ENCODE measurements around the gene EXOC8. TPM values are rescaled to one million over a fixed set of nuclear protein-coding genes. Genes with fewer than 3 reads are reported as not detected.

The EXOC8 gene
- total and polyA plus RNA-seq, 2 experiments from 2014 or later, result 2.3 to 14.4 TPM

DNA sequence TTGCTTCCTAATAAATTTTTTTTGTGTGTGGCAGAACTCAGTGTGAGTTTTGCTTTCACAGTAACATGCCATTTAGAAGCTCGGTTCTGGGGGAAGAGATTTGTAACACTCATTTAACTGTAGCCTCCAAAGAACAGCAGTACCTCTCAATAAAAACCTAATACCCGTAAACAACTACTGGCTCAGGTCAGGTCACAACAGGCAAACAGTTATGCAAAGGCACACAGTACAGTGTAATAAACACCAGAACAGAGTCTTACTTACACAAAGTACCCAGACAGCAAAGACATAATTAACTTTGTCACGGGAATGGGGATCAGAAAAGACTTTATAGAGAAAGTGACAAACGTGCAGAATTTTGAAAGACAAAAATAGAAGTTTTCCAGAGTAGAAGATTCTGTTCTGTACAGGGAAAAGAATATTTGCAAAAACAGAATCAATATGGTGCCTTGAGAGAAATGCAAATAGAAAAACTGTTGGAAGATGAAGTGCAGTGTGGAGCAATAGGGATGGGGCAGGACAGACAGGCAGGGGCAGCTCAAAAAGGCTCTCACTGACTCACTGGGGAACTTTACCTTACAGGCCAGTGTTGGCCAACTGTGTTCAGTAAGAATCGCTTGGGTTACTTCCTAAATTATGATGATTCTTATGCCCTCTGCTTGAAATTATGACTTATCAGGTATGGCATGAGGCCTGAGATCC, 45.7 kb upstream of the EXOC8 start:
- no peaks in the 10 kb centered on the region for H3K27me3 Mint-ChIP-seq (ENCODE audit: insufficient read depth, low read depth, poor library complexity)
- no peaks in the 10 kb centered on the region for H3K36me3 ChIP-seq (ENCODE audit: insufficient read depth)
- no peak overlapping the region for H3K27ac Mint-ChIP-seq
- no peaks in the 10 kb centered on the region for H3K79me2 ChIP-seq (replicated peaks; ENCODE audit: insufficient read depth)
- no peaks in the 10 kb centered on the region for H3K27me3 ChIP-seq (ENCODE audit: insufficient read depth)
- H3K27ac ChIP-seq (ENCODE audit: low read depth), result no peak overlapping the region
- no peaks in the 10 kb centered on the region for H4K20me1 ChIP-seq (replicated peaks; ENCODE audit: insufficient read depth)
- DNase-seq (ENCODE audit: low spot score) (no peak), ATAC-seq (no peak)
- no peaks in the 10 kb centered on the region for H3K9me3 Mint-ChIP-seq
- no peak for TF ChIP-seq JUNB (IDR thresholded peaks at IDR 0.05; ENCODE audit: unreplicated experiment)
- TF ChIP-seq, protein P1, sequence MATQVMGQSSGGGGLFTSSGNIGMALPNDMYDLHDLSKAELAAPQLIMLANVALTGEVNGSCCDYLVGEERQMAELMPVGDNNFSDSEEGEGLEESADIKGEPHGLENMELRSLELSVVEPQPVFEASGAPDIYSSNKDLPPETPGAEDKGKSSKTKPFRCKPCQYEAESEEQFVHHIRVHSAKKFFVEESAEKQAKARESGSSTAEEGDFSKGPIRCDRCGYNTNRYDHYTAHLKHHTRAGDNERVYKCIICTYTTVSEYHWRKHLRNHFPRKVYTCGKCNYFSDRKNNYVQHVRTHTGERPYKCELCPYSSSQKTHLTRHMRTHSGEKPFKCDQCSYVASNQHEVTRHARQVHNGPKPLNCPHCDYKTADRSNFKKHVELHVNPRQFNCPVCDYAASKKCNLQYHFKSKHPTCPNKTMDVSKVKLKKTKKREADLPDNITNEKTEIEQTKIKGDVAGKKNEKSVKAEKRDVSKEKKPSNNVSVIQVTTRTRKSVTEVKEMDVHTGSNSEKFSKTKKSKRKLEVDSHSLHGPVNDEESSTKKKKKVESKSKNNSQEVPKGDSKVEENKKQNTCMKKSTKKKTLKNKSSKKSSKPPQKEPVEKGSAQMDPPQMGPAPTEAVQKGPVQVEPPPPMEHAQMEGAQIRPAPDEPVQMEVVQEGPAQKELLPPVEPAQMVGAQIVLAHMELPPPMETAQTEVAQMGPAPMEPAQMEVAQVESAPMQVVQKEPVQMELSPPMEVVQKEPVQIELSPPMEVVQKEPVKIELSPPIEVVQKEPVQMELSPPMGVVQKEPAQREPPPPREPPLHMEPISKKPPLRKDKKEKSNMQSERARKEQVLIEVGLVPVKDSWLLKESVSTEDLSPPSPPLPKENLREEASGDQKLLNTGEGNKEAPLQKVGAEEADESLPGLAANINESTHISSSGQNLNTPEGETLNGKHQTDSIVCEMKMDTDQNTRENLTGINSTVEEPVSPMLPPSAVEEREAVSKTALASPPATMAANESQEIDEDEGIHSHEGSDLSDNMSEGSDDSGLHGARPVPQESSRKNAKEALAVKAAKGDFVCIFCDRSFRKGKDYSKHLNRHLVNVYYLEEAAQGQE (IDR thresholded peaks at IDR 0.05; ENCODE audit: unreplicated experiment), result no peak
- no peak for TF ChIP-seq CREB1 (CRISPR knock-in tag; IDR thresholded peaks at IDR 0.05; ENCODE audit: low read depth)
- TF ChIP-seq, protein P2, sequence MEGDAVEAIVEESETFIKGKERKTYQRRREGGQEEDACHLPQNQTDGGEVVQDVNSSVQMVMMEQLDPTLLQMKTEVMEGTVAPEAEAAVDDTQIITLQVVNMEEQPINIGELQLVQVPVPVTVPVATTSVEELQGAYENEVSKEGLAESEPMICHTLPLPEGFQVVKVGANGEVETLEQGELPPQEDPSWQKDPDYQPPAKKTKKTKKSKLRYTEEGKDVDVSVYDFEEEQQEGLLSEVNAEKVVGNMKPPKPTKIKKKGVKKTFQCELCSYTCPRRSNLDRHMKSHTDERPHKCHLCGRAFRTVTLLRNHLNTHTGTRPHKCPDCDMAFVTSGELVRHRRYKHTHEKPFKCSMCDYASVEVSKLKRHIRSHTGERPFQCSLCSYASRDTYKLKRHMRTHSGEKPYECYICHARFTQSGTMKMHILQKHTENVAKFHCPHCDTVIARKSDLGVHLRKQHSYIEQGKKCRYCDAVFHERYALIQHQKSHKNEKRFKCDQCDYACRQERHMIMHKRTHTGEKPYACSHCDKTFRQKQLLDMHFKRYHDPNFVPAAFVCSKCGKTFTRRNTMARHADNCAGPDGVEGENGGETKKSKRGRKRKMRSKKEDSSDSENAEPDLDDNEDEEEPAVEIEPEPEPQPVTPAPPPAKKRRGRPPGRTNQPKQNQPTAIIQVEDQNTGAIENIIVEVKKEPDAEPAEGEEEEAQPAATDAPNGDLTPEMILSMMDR (conservative IDR thresholded peaks at IDR 0.05; ENCODE audit: low read depth in 2 of 2), result no peak
- no peak for TF ChIP-seq EZH2phosphoT487 (IDR thresholded peaks at IDR 0.05; ENCODE audit: unreplicated experiment)
- TF ChIP-seq EZH2 (IDR thresholded peaks at IDR 0.05; ENCODE audit: low read depth, unreplicated experiment), result no peak
- TF ChIP-seq NANOG (IDR thresholded peaks at IDR 0.05; ENCODE audit: borderline replicate concordance), result no peak
- TF ChIP-seq ZNF114 (CRISPR knock-in tag; IDR thresholded peaks at IDR 0.05), result no peak
- TF ChIP-seq, protein P3, sequence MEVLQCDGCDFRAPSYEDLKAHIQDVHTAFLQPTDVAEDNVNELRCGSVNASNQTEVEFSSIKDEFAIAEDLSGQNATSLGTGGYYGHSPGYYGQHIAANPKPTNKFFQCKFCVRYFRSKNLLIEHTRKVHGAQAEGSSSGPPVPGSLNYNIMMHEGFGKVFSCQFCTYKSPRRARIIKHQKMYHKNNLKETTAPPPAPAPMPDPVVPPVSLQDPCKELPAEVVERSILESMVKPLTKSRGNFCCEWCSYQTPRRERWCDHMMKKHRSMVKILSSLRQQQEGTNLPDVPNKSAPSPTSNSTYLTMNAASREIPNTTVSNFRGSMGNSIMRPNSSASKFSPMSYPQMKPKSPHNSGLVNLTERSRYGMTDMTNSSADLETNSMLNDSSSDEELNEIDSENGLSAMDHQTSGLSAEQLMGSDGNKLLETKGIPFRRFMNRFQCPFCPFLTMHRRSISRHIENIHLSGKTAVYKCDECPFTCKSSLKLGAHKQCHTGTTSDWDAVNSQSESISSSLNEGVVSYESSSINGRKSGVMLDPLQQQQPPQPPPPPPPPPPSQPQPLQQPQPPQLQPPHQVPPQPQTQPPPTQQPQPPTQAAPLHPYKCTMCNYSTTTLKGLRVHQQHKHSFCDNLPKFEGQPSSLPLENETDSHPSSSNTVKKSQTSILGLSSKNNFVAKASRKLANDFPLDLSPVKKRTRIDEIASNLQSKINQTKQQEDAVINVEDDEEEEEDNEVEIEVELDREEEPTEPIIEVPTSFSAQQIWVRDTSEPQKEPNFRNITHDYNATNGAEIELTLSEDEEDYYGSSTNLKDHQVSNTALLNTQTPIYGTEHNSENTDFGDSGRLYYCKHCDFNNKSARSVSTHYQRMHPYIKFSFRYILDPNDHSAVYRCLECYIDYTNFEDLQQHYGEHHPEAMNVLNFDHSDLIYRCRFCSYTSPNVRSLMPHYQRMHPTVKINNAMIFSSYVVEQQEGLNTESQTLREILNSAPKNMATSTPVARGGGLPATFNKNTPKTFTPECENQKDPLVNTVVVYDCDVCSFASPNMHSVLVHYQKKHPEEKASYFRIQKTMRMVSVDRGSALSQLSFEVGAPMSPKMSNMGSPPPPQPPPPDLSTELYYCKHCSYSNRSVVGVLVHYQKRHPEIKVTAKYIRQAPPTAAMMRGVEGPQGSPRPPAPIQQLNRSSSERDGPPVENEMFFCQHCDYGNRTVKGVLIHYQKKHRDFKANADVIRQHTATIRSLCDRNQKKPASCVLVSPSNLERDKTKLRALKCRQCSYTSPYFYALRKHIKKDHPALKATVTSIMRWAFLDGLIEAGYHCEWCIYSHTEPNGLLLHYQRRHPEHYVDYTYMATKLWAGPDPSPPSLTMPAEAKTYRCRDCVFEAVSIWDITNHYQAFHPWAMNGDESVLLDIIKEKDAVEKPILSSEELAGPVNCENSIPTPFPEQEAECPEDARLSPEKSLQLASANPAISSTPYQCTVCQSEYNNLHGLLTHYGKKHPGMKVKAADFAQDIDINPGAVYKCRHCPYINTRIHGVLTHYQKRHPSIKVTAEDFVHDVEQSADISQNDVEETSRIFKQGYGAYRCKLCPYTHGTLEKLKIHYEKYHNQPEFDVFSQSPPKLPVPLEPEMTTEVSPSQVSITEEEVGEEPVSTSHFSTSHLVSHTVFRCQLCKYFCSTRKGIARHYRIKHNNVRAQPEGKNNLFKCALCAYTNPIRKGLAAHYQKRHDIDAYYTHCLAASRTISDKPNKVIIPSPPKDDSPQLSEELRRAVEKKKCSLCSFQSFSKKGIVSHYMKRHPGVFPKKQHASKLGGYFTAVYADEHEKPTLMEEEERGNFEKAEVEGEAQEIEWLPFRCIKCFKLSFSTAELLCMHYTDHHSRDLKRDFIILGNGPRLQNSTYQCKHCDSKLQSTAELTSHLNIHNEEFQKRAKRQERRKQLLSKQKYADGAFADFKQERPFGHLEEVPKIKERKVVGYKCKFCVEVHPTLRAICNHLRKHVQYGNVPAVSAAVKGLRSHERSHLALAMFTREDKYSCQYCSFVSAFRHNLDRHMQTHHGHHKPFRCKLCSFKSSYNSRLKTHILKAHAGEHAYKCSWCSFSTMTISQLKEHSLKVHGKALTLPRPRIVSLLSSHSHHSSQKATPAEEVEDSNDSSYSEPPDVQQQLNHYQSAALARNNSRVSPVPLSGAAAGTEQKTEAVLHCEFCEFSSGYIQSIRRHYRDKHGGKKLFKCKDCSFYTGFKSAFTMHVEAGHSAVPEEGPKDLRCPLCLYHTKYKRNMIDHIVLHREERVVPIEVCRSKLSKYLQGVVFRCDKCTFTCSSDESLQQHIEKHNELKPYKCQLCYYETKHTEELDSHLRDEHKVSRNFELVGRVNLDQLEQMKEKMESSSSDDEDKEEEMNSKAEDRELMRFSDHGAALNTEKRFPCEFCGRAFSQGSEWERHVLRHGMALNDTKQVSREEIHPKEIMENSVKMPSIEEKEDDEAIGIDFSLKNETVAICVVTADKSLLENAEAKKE (CRISPR knock-in tag; IDR thresholded peaks at IDR 0.05), result no peak
- TF ChIP-seq, protein P4, sequence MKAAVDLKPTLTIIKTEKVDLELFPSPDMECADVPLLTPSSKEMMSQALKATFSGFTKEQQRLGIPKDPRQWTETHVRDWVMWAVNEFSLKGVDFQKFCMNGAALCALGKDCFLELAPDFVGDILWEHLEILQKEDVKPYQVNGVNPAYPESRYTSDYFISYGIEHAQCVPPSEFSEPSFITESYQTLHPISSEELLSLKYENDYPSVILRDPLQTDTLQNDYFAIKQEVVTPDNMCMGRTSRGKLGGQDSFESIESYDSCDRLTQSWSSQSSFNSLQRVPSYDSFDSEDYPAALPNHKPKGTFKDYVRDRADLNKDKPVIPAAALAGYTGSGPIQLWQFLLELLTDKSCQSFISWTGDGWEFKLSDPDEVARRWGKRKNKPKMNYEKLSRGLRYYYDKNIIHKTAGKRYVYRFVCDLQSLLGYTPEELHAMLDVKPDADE (IDR thresholded peaks at IDR 0.05), result no peak
- no peak for TF ChIP-seq POLR2AphosphoS5 (IDR thresholded peaks at IDR 0.05; ENCODE audit: low read depth)
- H2AFZ ChIP-seq, result no peak overlapping the region
- H3K36me3 Mint-ChIP-seq (ENCODE audit: low read depth), result no peaks in the 10 kb centered on the region
- peaks cover 3% of the 10 kb centered on the region; the same call in 2 of the 3 replicates for H3K4me1 Mint-ChIP-seq
- no peak overlapping the region for H3K4me3 Mint-ChIP-seq
- H3K9me2 ChIP-seq (ENCODE audit: insufficient read depth), result no peaks in the 10 kb centered on the region
- H3F3A ChIP-seq (replicated peaks; ENCODE audit: low read depth), result no peaks in the 10 kb centered on the region
- H3K4me2 ChIP-seq, result no peak overlapping the region
- no peaks in the 10 kb centered on the region for H3K4me1 ChIP-seq (ENCODE audit: insufficient read depth)
- no peak overlapping the region for H3K4me3 ChIP-seq
